Measurements from ENCODE around the gene BRS3. TPM values are rescaled to one million over a fixed set of nuclear protein-coding genes. Genes with fewer than 3 reads are reported as not detected.

Gene BRS3
- total RNA-seq, 1 donor from 2014 or later: not detected

DNA sequence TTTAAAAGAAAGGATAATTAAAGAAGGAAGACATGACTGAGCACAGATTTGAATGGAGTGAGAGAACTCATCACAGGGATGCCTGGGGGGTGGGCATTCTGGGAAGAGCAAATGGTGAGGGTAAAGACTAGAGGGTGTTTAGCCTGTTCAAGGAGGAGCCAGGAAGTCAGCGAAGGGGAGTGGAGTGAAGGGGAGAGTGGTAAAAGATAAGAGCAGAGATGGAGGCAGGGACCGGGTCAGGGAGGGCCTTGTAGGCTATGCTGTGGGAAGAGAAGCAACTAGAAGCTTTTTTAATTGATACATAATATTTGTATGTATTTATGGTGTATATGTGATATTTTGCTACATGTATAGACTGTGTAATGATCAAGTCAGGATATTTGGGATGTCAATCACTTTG lies 42.0 kb downstream of the BRS3 start:
- Histone ChIP-seq H4K20me1 (ENCODE audit: low read depth) (no peaks in the 10 kb centered on the region), H3K36me3 (no peaks in the 10 kb centered on the region), H3K79me2 (ENCODE audit: low read depth) (no peaks in the 10 kb centered on the region), H3K27ac (no peak overlapping the region), H3K4me2 (no peak overlapping the region), H3K4me1 (no peaks in the 10 kb centered on the region), H3K9ac (no peak overlapping the region), H2AFZ (replicated peaks) (no peak overlapping the region), H3F3A (ENCODE audit: low read depth) (no peaks in the 10 kb centered on the region), H3K4me3 (no peak overlapping the region), H3K9me3 (ENCODE audit: low read depth) (no peaks in the 10 kb centered on the region), H3K27me3 (no peaks in the 10 kb centered on the region)
- TF ChIP-seq EZH2 (IDR thresholded peaks at IDR 0.05): no peak
- no peak for TF ChIP-seq EZH2phosphoT487 (IDR thresholded peaks at IDR 0.05)
- TF ChIP-seq, protein P1, sequence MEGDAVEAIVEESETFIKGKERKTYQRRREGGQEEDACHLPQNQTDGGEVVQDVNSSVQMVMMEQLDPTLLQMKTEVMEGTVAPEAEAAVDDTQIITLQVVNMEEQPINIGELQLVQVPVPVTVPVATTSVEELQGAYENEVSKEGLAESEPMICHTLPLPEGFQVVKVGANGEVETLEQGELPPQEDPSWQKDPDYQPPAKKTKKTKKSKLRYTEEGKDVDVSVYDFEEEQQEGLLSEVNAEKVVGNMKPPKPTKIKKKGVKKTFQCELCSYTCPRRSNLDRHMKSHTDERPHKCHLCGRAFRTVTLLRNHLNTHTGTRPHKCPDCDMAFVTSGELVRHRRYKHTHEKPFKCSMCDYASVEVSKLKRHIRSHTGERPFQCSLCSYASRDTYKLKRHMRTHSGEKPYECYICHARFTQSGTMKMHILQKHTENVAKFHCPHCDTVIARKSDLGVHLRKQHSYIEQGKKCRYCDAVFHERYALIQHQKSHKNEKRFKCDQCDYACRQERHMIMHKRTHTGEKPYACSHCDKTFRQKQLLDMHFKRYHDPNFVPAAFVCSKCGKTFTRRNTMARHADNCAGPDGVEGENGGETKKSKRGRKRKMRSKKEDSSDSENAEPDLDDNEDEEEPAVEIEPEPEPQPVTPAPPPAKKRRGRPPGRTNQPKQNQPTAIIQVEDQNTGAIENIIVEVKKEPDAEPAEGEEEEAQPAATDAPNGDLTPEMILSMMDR (IDR thresholded peaks at IDR 0.05): no peak
- H3K27ac Mint-ChIP-seq: no peak overlapping the region
- H3K36me3 Mint-ChIP-seq: no peaks in the 10 kb centered on the region
- no peak for DNase-seq (ENCODE audit: low spot score)
- H3K4me3 Mint-ChIP-seq: no peak overlapping the region
- H3K9me3 Mint-ChIP-seq: peaks cover 3% of the 10 kb centered on the region
- no peaks in the 10 kb centered on the region for H3K4me1 Mint-ChIP-seq
- peaks cover 10% of the 10 kb centered on the region for H3K27me3 Mint-ChIP-seq (ENCODE audit: insufficient read depth, low read depth)

DNA sequence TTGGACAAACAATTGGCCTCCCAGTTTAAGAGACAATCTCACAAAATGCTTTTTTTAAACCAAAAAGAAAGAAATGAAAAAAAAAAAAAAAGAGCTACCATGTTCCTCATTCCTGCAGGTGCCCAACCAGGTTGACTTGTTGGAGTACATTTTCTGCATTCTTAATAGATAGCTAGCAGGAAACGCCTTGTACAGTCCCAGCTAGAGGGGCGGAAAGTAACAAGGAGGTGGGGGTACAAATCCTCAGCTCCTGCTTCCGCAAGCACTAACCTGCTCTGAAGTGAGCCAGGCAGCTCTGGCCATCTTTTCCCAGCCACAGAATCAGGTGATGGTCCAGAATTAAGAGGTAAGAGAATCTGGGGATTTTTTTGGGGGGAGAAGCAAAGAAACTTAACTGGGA lies 44.2 kb downstream of the BRS3 start, which contains the start of gene VGLL1:
Gene VGLL1, plus strand, starts transcription at position 265 of the 400 bp plus-strand sequence. CDS start 3,806 bp downstream, outside the sequence.
- TF ChIP-seq, protein P1 (IDR thresholded peaks at IDR 0.05): no peak
- TF ChIP-seq EZH2 (IDR thresholded peaks at IDR 0.05): no peak
- no peak for TF ChIP-seq EZH2phosphoT487 (IDR thresholded peaks at IDR 0.05)
- no peak for DNase-seq (ENCODE audit: low spot score)
- H3K36me3 ChIP-seq: no peaks in the 10 kb centered on the region
- no peak within 1 kb of the TSS for H3K27ac ChIP-seq
- no peaks in the 10 kb centered on the region for H4K20me1 ChIP-seq (ENCODE audit: low read depth)
- Mint-ChIP-seq H3K4me3 (no peak within 1 kb of the TSS), H3K9me3 (peaks cover 3% of the 10 kb centered on the region), H3K27me3 (ENCODE audit: insufficient read depth, low read depth) (peaks cover 10% of the 10 kb centered on the region), H3K4me1 (no peaks in the 10 kb centered on the region), H3K36me3 (no peaks in the 10 kb centered on the region), H3K27ac (no peak within 1 kb of the TSS)
- no peaks in the 10 kb centered on the region for H3K9me3 ChIP-seq (ENCODE audit: low read depth)
- no peak within 1 kb of the TSS for H3K9ac ChIP-seq
- no peaks in the 10 kb centered on the region for H3K79me2 ChIP-seq (ENCODE audit: low read depth)
- H3K4me3 ChIP-seq: no peak within 1 kb of the TSS
- H3F3A ChIP-seq (ENCODE audit: low read depth): no peaks in the 10 kb centered on the region
- no peak within 1 kb of the TSS for H3K4me2 ChIP-seq
- H3K27me3 ChIP-seq: no peaks in the 10 kb centered on the region
- no peaks in the 10 kb centered on the region for H3K4me1 ChIP-seq
- H2AFZ ChIP-seq (replicated peaks): no peak within 1 kb of the TSS

DNA sequence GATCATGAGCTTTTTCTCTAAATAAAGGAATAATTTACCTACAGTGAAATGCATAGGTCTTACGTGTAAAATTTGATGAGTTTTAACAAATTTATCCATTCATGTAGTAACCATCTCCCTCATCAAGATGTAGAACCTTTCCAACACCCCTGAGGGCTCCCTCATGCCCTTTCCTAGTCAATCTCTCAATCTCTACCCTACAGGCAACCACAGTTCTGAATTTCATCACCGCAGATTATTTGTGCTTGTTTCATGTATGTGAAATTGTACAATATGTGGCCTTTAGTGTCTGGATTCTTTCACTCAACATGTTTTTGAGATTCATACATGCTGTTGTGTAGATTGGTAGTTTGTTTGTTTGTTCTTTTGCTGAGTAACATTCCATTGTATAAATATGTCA lies 46.4 kb downstream of the BRS3 start:
- H3K9me3 Mint-ChIP-seq: peaks cover 3% of the 10 kb centered on the region
- H3K4me2 ChIP-seq: no peak overlapping the region
- no peak overlapping the region for H3K27ac ChIP-seq

More for the DNA sequence above, 46.4 kb downstream of the BRS3 start:
- no peaks in the 10 kb centered on the region for H3K36me3 Mint-ChIP-seq
- DNase-seq (ENCODE audit: low spot score): no peak
- H3K79me2 ChIP-seq (ENCODE audit: low read depth): no peaks in the 10 kb centered on the region
- no peaks in the 10 kb centered on the region for H3K9me3 ChIP-seq (ENCODE audit: low read depth)
- H3K36me3 ChIP-seq: no peaks in the 10 kb centered on the region
- no peaks in the 10 kb centered on the region for H4K20me1 ChIP-seq (ENCODE audit: low read depth)
- no peak overlapping the region for H2AFZ ChIP-seq (replicated peaks)
- H3F3A ChIP-seq (ENCODE audit: low read depth): no peaks in the 10 kb centered on the region
- H3K27me3 ChIP-seq: no peaks in the 10 kb centered on the region
- peaks cover 6% of the 10 kb centered on the region for H3K27me3 Mint-ChIP-seq (ENCODE audit: insufficient read depth, low read depth)
- H3K9ac ChIP-seq: no peak overlapping the region
- H3K4me3 Mint-ChIP-seq: no peak overlapping the region
- no peaks in the 10 kb centered on the region for H3K4me1 Mint-ChIP-seq
- H3K4me1 ChIP-seq: no peaks in the 10 kb centered on the region
- no peak for TF ChIP-seq EZH2 (IDR thresholded peaks at IDR 0.05)
- no peak for TF ChIP-seq EZH2phosphoT487 (IDR thresholded peaks at IDR 0.05)
- TF ChIP-seq, protein P1 (IDR thresholded peaks at IDR 0.05): no peak
- no peak overlapping the region for H3K27ac Mint-ChIP-seq
- no peak overlapping the region for H3K4me3 ChIP-seq

All from neural progenitor cell (in vitro differentiated cells).